Measurements from ENCODE around the gene SLC2A1. TPM values are rescaled to one million over a fixed set of nuclear protein-coding genes. Genes with fewer than 3 reads are reported as not detected.
A peak's percentile ranks its signal among the peaks of the same experiment; 100 is the strongest.

The SLC2A1 gene
- total and polyA plus RNA-seq, 9 of the 15 experiments (the other 6 are each of a cell fraction or from before 2014, with no cell fraction given) = 12.6 to 153 (median 48.0) TPM

- peaks cover 37% of the 10 kb centered on the region for H3K9me1 ChIP-seq (ENCODE audit: control insufficient read depth, insufficient read depth, low read length)
- peaks cover 96 to 97% of the 10 kb centered on the region in 2 experiments for H3K4me1 ChIP-seq (replicated peaks in 1 of 2; ENCODE audit: control insufficient read depth in 2 of 2, insufficient read depth in 2 of 2, low read length in 2 of 2)
- in situ Hi-C loops (cut with MboI) = no loop called here
- ATAC-seq (no peak), FAIRE-seq (no peak), DNase-seq (ENCODE audit: extremely low read depth in 1 of 4, low spot score in 3 of 4) (no peak)
- POLR2A ChIA-PET = interaction anchor here (0.6 to 4.1 kb wide), 5 partner anchors 9 to 144 kb away, joined by 3 to 47 read pairs (median 5); no protein-coding TSS in a partner anchor
- peaks cover 93% of the 10 kb centered on the region for H3K36me3 ChIP-seq (ENCODE audit: control insufficient read depth, insufficient read depth, low read length)
- 85% methylated on average over 14 of the region's 14 CpGs for WGBS (ENCODE audit: insufficient coverage, low coverage, missing lambda C conversion rate)
- peaks cover 74% of the 10 kb centered on the region for H4K20me1 ChIP-seq (replicated peaks; ENCODE audit: control insufficient read depth, insufficient read depth, low read length)
- intact Hi-C loops (cut with micrococcal nuclease) = loop anchor here (10.0 kb wide), 1 partner anchor 254 kb away; the partner anchor contains the start of gene YBX1
- CTCF ChIA-PET (ENCODE audit: low intra/inter-chr PET ratio) = no interaction called here
- H3K4me3 ChIP-seq = no peak overlapping the region
- H3K4me2 ChIP-seq (ENCODE audit: insufficient read depth, low read length) = no peak overlapping the region
- H3K27me3 ChIP-seq (ENCODE audit: control insufficient read depth in 2 of 2, insufficient read depth in 2 of 2, low read length in 2 of 2) = no peaks in the 10 kb centered on the region
- peak overlapping the region; percentile 13 to 75; a peak in 3 of 4 replicates for H3K9ac ChIP-seq (ENCODE audit: insufficient read depth in 1 of 2, low read depth in 2 of 2, low read length in 2 of 2)
- no peak overlapping the region for H2AFZ ChIP-seq (ENCODE audit: low read depth, low read length)
- BruUV-seq (replicated peaks) = no TSS peak
- peak overlapping the region; percentile 74; the same call in 2 of the 3 replicates for H3K27ac ChIP-seq (ENCODE audit: extremely low read depth, low read depth, low read length)
- H3K9me3 ChIP-seq (replicated peaks; ENCODE audit: control insufficient read depth, insufficient read depth, low read depth, low read length) = no peaks in the 10 kb centered on the region
- H3K79me2 ChIP-seq (ENCODE audit: control insufficient read depth, insufficient read depth, low read length) = peaks cover 100% of the 10 kb centered on the region
- TF ChIP-seq CSDE1 (IDR thresholded peaks at IDR 0.05) = no peak
- TF ChIP-seq ZFX (CRISPR knock-in tag; IDR thresholded peaks at IDR 0.05) = 0 out of 2 replicates have a peak, but pooled peaks have one; percentile 22
- TF ChIP-seq WHSC1 (IDR thresholded peaks at IDR 0.05; ENCODE audit: low read length) = peak; percentile 4
- TF ChIP-seq MGA (IDR thresholded peaks at IDR 0.05) = peak; percentile 14; the same call in 1 of the 2 replicates
Measured at GRCh38 chr1:42938645-42939615, 19.7 kb downstream of the SLC2A1 start.
